Measurements from ENCODE around the gene TMEM164. TPM values are rescaled to one million over a fixed set of nuclear protein-coding genes. Genes with fewer than 3 reads are reported as not detected.

Gene TMEM164
- total RNA-seq, 1 donor from 2014 or later = 19.1 TPM

DNA sequence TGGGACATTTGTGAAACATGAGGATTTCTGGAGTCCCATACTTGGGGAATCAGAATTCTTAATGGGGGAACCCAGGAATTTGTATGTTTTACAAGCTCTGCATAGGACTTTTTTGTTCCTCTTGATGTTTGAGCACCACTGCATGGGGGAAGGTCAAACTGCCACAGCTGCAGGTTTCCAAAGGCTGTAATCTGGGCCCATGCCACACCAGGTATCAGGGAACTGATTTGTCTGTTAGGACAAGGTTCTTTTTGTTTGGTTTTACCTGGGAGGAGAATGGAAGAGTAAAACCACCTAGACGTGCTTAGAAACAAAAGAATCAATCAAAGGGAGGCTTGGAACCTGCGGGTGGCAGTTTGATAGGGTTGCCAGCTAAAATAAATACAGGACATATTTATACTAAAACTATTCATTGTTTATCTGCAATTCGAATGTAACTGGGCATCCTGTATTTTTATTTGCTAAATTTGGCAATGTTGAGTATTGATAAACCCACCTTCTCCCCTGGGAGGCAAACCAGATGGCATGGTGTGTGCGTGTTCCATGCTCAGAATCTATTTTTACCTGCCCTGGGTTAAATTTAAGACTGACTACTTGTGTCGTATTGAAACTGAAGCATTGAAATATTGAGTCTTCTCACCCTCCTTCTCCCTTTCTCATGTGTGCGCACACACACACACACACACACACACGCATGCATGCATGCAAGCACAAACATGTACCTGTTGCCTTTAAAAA is 63.7 kb downstream of the TMEM164 start:
- intact Hi-C loops (cut with micrococcal nuclease) = no loop called here

- intact Hi-C loops (cut with micrococcal nuclease) = no loop called here
Observed at GRCh38 chrX:110070970-110071369, 68.1 kb downstream of the TMEM164 start.

DNA sequence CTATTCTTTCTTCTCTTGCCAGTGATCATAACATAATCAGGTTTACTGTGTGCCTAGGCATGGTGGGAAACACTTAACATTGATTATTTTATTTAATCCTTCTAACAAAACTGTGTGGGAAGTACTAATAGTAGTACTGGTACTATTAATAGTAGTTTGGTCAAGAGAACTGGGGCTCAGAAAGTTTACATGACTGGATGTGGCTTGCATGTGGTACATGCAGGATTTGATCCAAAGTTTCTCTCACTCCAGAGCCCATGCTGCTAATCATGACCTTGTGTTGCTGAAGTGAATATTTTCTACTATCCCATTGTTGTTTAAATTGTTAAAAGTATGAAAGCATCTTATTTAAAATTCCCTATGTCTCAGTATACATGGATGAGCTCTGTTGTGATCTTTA is 78.4 kb downstream of the TMEM164 start:
- intact Hi-C loops (cut with micrococcal nuclease) = no loop called here

- intact Hi-C loops (cut with micrococcal nuclease) = no loop called here
Observed at GRCh38 chrX:110081740-110082139, 78.8 kb downstream of the TMEM164 start.

DNA sequence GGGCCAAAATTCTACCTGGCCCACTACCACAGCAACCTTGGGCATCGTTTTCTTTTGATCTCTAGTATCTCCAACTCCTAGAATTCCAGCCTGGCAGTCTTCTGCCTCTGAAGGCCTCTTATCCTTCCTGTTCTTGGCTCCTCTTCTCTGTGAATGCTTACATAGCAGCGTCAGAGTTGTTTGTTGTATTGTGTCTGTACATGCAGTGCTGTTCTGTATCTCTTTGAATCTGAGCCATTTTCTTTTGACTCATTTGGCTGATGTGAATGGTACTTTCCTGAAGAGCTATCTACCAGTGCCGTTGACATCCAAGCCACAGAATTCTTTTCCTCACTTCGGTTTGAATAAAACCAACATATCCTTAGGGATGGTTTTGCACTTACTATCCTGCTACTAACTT is 79.2 kb downstream of the TMEM164 start:
- intact Hi-C loops (cut with micrococcal nuclease) = no loop called here

- intact Hi-C loops (cut with micrococcal nuclease) = no loop called here
Observed at GRCh38 chrX:110086162-110086915, 83.4 kb downstream of the TMEM164 start.

DNA sequence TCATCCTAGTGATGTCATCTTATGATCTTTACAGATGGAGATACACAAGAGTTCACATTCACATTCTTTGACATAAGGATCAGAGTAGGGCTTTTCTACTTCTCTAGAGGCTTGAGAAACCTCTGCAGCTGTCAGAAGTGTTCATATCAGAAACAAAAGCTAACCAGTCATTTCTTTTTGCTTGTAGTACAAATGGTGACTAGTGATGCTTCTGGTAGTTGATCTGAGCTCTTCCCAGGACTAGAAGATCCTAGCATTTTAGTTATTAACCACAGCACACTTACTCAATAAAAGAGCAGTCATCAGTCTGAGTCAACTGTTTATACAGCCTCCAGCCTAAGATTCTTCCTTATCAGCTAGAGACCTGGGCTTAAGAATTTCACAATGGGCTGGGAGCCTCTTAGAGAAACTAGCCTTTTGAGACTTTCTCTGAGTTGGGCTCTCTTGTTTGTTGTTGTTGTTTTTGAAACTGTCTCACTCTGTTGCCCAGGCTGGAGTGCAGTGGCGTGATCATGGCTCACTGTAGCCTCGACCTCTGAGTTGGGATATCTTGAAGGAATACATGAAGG is 84.1 kb downstream of the TMEM164 start:
- intact Hi-C loops (cut with micrococcal nuclease) = no loop called here

DNA sequence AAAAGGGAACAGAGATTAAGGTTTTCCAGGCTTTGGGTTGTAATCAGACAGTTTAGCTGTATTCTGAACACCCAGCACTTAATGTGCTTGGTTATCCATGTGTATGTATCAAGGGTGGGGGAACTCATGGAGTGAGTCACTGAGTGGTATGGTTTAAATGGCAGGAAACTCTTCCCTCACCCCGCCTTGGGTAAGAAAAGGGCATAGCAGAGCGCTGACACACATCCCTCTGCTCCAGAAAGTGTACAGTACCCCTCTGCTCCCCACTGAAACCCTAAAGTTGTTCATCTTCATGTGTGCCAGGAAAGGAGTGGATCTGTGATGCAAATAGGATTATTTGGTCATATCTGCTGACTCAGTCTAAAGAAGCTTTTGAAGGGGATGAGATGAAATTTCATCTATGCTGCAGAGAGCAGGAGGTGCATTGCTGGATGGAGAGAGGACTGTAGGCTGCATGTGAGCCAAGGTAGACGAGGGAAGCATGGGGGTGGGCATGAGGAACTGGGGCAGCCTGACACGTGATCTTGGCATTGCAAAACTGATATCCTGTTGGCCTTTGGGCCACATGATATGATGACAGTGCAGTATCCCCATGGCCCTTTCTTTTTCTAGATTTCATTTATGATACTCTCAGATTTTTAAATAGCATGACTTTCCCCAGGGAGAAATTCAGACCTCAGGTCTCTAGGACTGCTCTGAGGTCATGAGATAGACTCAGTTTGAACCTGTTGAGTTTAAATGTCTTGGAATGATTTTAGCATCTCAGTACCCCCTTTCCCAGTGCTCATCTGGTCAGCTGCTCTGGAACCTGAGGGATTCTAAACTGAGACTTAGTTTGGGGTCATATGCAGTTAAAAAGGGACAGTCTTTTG is 84.8 kb downstream of the TMEM164 start:
- intact Hi-C loops (cut with micrococcal nuclease) = no loop called here

GRCh38 chrX:110089656-110090403 is 86.9 kb downstream of the TMEM164 start:
- intact Hi-C loops (cut with micrococcal nuclease) = no loop called here

GRCh38 chrX:110097920-110098319 is 95.0 kb downstream of the TMEM164 start:
- intact Hi-C loops (cut with micrococcal nuclease) = no loop called here

DNA sequence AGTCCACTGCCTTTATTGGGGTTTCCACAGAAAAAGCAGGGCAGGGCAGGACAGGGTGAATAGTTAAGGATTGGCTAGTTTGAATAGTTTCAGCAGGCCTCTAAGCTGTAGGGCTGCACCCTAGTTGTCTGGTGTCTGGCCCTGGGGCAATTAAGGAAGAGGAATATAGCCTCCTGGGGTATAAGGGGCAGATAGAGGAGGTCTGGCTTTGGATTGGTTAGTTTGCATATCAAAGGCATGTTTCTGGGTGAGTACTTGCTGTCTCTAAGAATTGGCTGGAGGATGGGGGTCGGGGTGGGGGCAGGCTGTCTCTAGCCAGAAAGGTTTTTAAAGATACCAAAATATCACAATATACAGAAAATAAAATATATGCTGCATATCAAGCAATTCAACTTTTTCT is 100.4 kb downstream of the TMEM164 start:
- intact Hi-C loops (cut with micrococcal nuclease) = no loop called here

DNA sequence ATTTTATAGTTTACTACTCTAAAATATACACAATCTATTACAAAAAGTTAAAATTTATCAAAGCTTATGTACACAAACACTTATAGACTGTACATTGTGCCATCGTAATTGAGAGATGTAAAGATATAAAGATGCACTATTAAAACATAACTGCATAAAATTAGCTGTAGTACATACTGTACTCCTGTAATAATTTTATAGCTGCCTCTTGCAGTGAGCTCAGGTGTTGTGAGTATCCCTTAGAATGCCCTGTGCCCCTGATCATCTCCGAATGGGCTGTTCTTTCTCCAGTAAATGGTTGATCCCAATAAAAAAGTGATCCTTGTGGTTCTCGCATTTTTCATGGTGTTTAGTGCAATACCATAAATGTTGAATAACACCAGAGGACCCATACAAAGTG is 101.2 kb downstream of the TMEM164 start:
- intact Hi-C loops (cut with micrococcal nuclease) = no loop called here

DNA sequence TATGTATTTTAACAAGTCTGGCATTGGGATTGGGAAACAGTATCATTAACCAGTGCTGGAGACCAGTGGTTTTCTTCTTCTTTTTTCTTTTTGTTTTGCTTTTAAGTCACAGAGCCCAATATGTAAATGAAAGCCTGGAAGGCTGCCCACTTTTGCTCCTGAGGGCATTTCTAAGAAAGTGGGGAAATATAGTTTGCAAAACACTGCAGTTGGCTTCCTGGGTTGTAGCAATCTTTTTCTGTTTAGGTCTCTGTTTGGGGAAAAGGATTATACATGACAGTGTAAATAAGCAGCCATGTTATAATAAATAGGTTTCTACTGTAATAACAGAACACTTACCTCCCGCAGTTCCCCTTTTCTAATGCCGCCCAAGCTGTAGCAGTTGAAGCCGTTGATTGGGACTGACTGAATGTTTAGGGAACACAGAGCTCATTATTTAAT is 105.5 kb downstream of the TMEM164 start:
- intact Hi-C loops (cut with micrococcal nuclease) = no loop called here

- intact Hi-C loops (cut with micrococcal nuclease) = no loop called here
Observed at GRCh38 chrX:110114260-110114776, 111.4 kb downstream of the TMEM164 start.

- intact Hi-C loops (cut with micrococcal nuclease) = no loop called here
Observed at GRCh38 chrX:110116066-110116980, 113.4 kb downstream of the TMEM164 start.

- intact Hi-C loops (cut with micrococcal nuclease) = no loop called here
Observed at GRCh38 chrX:110118530-110118929, 115.6 kb downstream of the TMEM164 start.

DNA sequence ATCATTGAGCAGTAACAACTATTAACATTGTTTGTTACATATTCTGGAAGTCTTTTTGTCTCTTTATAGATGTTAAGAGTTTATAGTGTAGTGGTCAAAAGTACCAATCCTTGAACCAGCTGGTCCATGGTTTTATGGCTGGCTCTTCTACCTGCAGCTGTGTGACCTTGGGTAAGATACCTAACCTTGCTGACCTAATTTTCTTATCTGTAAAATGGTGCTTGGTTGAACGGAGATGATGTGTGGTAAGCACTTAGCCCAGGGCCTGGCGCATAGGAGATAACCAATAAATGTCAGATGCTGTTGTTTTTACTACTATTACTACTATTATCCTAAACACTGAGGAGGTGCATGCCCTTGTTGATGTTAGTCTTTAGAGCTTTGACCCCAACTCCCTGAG is 116.6 kb downstream of the TMEM164 start:
- intact Hi-C loops (cut with micrococcal nuclease) = no loop called here

DNA sequence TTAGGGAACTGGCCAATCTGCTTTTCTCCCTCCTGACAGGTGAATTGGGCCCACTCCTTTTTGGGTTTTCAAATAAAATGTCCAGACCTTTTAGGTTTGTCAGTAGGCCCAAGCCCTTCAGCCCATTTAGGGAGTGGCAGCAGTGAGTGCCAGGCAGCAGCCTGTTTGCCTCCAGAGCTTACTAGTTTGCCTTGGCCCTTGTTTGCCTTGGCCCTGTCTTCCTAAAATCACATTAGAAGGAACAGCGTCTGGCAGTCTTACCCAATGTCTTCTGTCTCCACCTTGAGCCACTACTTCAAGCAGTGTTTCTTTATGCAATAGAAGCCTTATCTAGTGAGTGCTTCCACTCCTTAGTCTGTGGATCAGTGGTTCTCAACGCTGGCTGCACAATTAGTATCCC is 117.1 kb downstream of the TMEM164 start:
- intact Hi-C loops (cut with micrococcal nuclease) = no loop called here

GRCh38 chrX:110123331-110123782 is 120.4 kb downstream of the TMEM164 start:
- intact Hi-C loops (cut with micrococcal nuclease) = no loop called here
